K562 (cell line): ENCODE data around the gene DUSP9. TPM values are rescaled to one million over a fixed set of nuclear protein-coding genes. Genes with fewer than 3 reads are reported as not detected.
"Not testable (repeated sequence)": the region's sequence is repeated elsewhere in the genome, so short reads cannot be mapped to it uniquely, and the experiment has no call there.

Experiments used
- ATAC-seq: fragments of 200-7000 bp; cut with Tn5 transposase; 3 replicates; pipeline ENCODE4 v1.9.1; 2020; ENCODE audit warnings: moderate library complexity
- BruUV-seq: library from RNA; stranded (reverse); fragments of 400-500 nt; replicated peaks from 2 replicates; lab custom pipeline; 2021; lab: Mats Ljungman, UMichigan
- CTCF ChIA-PET: fragments of 300-600 bp; formaldehyde crosslinking; extraction: SDS; loops from one replicate; lab custom pipeline; 2021; ENCODE audit warnings: low intra/inter-chr PET ratio; lab: Yijun Ruan, JAX
- POLR2A ChIA-PET: fragments of 300-600, 350-650 bp; sonication (Branson Sonifier 250); formaldehyde crosslinking; extraction: SDS; loops from one replicate; lab custom pipeline; 2021; ENCODE audit warnings: antibody characterized with exemption, inconsistent platforms; lab: Yijun Ruan, JAX
- DNase-seq, 4 experiments: peaks; one replicate each; pipeline versions ENCODE4 v3.0.0 to v3.0.0-alpha.2; 2011 to 2018; ENCODE audit warnings: low spot score in 3 of 4, mixed read lengths in 3 of 4; ENCODE audit errors: extremely low read depth in 1 of 4
- FAIRE-seq: peaks from 2 replicates; lab custom pipeline; 2011; peaks lifted over from hg19 to GRCh38; lab: Jason Lieb, UNC
- H2AFZ ChIP-seq: 2 replicates; pipeline ENCODE4 v1.6.0; 2011; ENCODE audit warnings: low read depth, low read length, control low read depth, inconsistent platforms
- H3K27ac ChIP-seq: fragments of 200-600 bp; 3 replicates; pipeline ENCODE4 v1.8.0; 2011; ENCODE audit warnings: low read depth, mild to moderate bottlenecking, control low read depth, inconsistent platforms, low read length, moderate library complexity, mixed read lengths; ENCODE audit errors: extremely low read depth
- H3K27me3 ChIP-seq, 2 experiments: fragments of 300-600 bp in 1 of 2; 2 replicates in 1 of 2; 3 replicates in 1 of 2; pipeline versions ENCODE4 v1.6.0 to v1.8.0; 2011; ENCODE audit warnings: inconsistent platforms in 2 of 2, low read length in 2 of 2, mild to moderate bottlenecking in 1 of 2, mixed read lengths in 1 of 2, moderate library complexity in 1 of 2; ENCODE audit not compliant: control insufficient read depth in 2 of 2, insufficient read depth in 2 of 2
- H3K36me3 ChIP-seq: fragments of 300-600 bp; 3 replicates; pipeline ENCODE4 v1.8.0; 2011; ENCODE audit warnings: mild to moderate bottlenecking, low read length, inconsistent platforms; ENCODE audit not compliant: control insufficient read depth, insufficient read depth
- H3K4me1 ChIP-seq, 2 experiments: fragments of 200-600 bp in 1 of 2; replicated peaks in 1 of 2; 2 replicates in 1 of 2; 3 replicates in 1 of 2; pipeline versions ENCODE4 v1.5.1 to v1.8.0; 2011; ENCODE audit warnings: inconsistent platforms in 2 of 2, low read length in 2 of 2, mild to moderate bottlenecking in 1 of 2, mixed read lengths in 1 of 2, moderate library complexity in 1 of 2; ENCODE audit not compliant: control insufficient read depth in 2 of 2, insufficient read depth in 2 of 2
- H3K4me2 ChIP-seq: 2 replicates; pipeline ENCODE4 v1.6.1; 2011; ENCODE audit warnings: low read length, control low read depth, inconsistent platforms, mixed read lengths; ENCODE audit not compliant: insufficient read depth
- H3K4me3 ChIP-seq: fragments of 200-600 bp; sonication (generic), shearing (Covaris generic); 2 replicates; pipeline ENCODE4 v1.5.1; 2016; ENCODE audit warnings: control low read depth, inconsistent platforms
- H3K79me2 ChIP-seq: fragments of 200-600 bp; 3 replicates; pipeline ENCODE4 v1.8.0; 2011; ENCODE audit warnings: low read length, inconsistent platforms; ENCODE audit not compliant: control insufficient read depth, insufficient read depth
- H3K9ac ChIP-seq, 2 experiments: 2 replicates each; pipeline versions ENCODE4 v1.6.0 to v1.6.1; 2011; ENCODE audit warnings: low read depth in 2 of 2, low read length in 2 of 2, control low read depth in 1 of 2, inconsistent platforms in 1 of 2, mild to moderate bottlenecking in 1 of 2, mixed read lengths in 1 of 2; ENCODE audit not compliant: insufficient read depth in 1 of 2
- H3K9me1 ChIP-seq: one replicate; pipeline ENCODE4 v1.6.0; 2011; ENCODE audit warnings: inconsistent platforms, mild to moderate bottlenecking, low read length, moderate library complexity; ENCODE audit not compliant: control insufficient read depth, insufficient read depth
- H3K9me3 ChIP-seq: replicated peaks from 2 replicates; pipeline ENCODE4 v1.5.1; 2011; ENCODE audit warnings: low read depth, low read length, inconsistent platforms; ENCODE audit not compliant: control insufficient read depth, insufficient read depth
- H4K20me1 ChIP-seq: replicated peaks from 2 replicates; pipeline ENCODE4 v1.6.1; 2011; ENCODE audit warnings: low read length, inconsistent platforms, mixed read lengths; ENCODE audit not compliant: control insufficient read depth, insufficient read depth
- ASH1L ChIP-seq: fragments of 450-650 bp; IDR thresholded peaks from 2 replicates; pipeline ENCODE4 v1.6.1; 2018; ENCODE audit warnings: borderline replicate concordance, mild to moderate bottlenecking, low read depth; ENCODE audit not compliant: partially characterized antibody
- CCAR2 ChIP-seq: fragments of 200-400 bp; formaldehyde crosslinking; IDR thresholded peaks from 2 replicates; pipeline ENCODE4 v1.6.1; 2017; ENCODE audit warnings: mild to moderate bottlenecking, low read depth, low read length
- COPS2 ChIP-seq: fragments of 450-650 bp; conservative IDR thresholded peaks from 2 replicates; pipeline ENCODE4 v1.6.1; 2016; ENCODE audit warnings: mild to moderate bottlenecking, moderate library complexity
- EGR1 ChIP-seq: fragments of 450-650 bp; conservative IDR thresholded peaks from 2 replicates; pipeline ENCODE4 v1.6.1; 2017; ENCODE audit warnings: mild to moderate bottlenecking
- GATAD2A ChIP-seq: fragments of 450-650 bp; IDR thresholded peaks from 2 replicates; pipeline ENCODE4 v1.6.1; 2017
- JUNB ChIP-seq: fragments of 450-650 bp; formaldehyde crosslinking; conservative IDR thresholded peaks from 2 replicates; pipeline ENCODE4 v1.4.0; 2020; ENCODE audit warnings: mild to moderate bottlenecking
- PCBP1 ChIP-seq: fragments of 200-400 bp; formaldehyde crosslinking; IDR thresholded peaks from 2 replicates; pipeline ENCODE4 v1.6.1; 2018; ENCODE audit warnings: mild to moderate bottlenecking, low read depth, low read length; ENCODE audit not compliant: poor library complexity, severe bottlenecking
- POLR2H ChIP-seq: IDR thresholded peaks from 2 replicates; pipeline ENCODE4 v1.6.1; 2016; ENCODE audit warnings: missing genetic modification characterization, low read depth, mild to moderate bottlenecking, control low read depth, missing compliant biosample characterization, moderate library complexity
- SREBF1 ChIP-seq: fragments of 150-350 bp; IDR thresholded peaks from 2 replicates; pipeline ENCODE4 v1.6.1; 2014; ENCODE audit warnings: antibody characterized with exemption, low read depth, low read length, borderline replicate concordance
- ZNF324 ChIP-seq: fragments of 250-450 bp; sonication (Bioruptor Pico); IDR thresholded peaks from 2 replicates; pipeline ENCODE4 v1.4.0; 2020; ENCODE audit warnings: mild to moderate bottlenecking
- ZNF589 ChIP-seq: fragments of 200-800 bp; sonication (Bioruptor generic); IDR thresholded peaks from 2 replicates; pipeline ENCODE4 v1.6.1; 2016; ENCODE audit warnings: low read depth, missing genetic modification characterization, missing compliant biosample characterization
- ZNF76 ChIP-seq: fragments of 250-450 bp; sonication (Bioruptor Pico); IDR thresholded peaks from 2 replicates; pipeline ENCODE4 v1.4.0; 2020; ENCODE audit warnings: mild to moderate bottlenecking, moderate library complexity, borderline replicate concordance
- WGBS: fragments of 100-300 bp; shearing (Covaris generic); methylation state at CpG from one replicate; pipeline ENCODE4 v1.1.6; 2016; ENCODE audit warnings: low coverage, mixed read lengths; ENCODE audit not compliant: insufficient coverage; ENCODE audit errors: missing lambda C conversion rate; 5-methylcytosine and 5-hydroxymethylcytosine counted together
- in situ Hi-C: fragments of 300-500 bp; cut with MboI; formaldehyde crosslinking; loops from 4 replicates; pipeline ENCODE4 v1.15.0; 2018; ENCODE audit warnings: inconsistent platforms, mixed read lengths
- intact Hi-C: fragments of 100-400 bp; cut with micrococcal nuclease; formaldehyde crosslinking; loops from 2 replicates; pipeline ENCODE4 v1.14.2; 2022
- polyA plus RNA-seq, 8 experiments: library from polyadenylated mRNA; depleted of rRNA in 4 of 8; stranded (reverse) in 5 of 8; unstranded in 3 of 8; fragments of >200 nt; fragmentation: Nextera tagmentation in 2 of 8; fragmentation: Illumina TruSeq in 1 of 8; extraction: Ambion mirVana in 2 of 8; extraction: Trizol in 1 of 8; gene quantifications; 2 replicates each; pipeline versions ENCODE4 v1.2.1 to v1.2.3, GENCODE V29; 2011 to 2014; ENCODE audit warnings: inconsistent platforms in 1 of 8, missing spikeins in 1 of 8
- total RNA-seq, 7 experiments: library from RNA; depleted of rRNA in 6 of 7; stranded (reverse); fragments of >200 nt in 6 of 7; fragmentation: Illumina TruSeq in 2 of 7; extraction: Trizol in 2 of 7; gene quantifications; 2 replicates each; pipeline versions ENCODE4 v1.2.1 to v1.2.3, GENCODE V29; 2011 to 2021; ENCODE audit warnings: low replicate concordance in 1 of 7
- TF ChIP-seq, protein P1 (sequence below): sonication (generic); formaldehyde crosslinking; IDR thresholded peaks from 2 replicates; pipeline ENCODE4 v1.8.0; 2022; ENCODE audit warnings: missing genetic modification reagents, mild to moderate bottlenecking, borderline replicate concordance
- TF ChIP-seq, protein P2 (sequence below): fragments of 450-650 bp; formaldehyde crosslinking; IDR thresholded peaks from 2 replicates; pipeline ENCODE4 v1.4.0; 2020; ENCODE audit warnings: mild to moderate bottlenecking

DUSP9 gene
- total and polyA plus RNA-seq, 9 of the 15 experiments (the other 6 are each of a cell fraction or from before 2014, with no cell fraction given) = 0.11 to 14.1 (median 5.5) TPM

DNA sequence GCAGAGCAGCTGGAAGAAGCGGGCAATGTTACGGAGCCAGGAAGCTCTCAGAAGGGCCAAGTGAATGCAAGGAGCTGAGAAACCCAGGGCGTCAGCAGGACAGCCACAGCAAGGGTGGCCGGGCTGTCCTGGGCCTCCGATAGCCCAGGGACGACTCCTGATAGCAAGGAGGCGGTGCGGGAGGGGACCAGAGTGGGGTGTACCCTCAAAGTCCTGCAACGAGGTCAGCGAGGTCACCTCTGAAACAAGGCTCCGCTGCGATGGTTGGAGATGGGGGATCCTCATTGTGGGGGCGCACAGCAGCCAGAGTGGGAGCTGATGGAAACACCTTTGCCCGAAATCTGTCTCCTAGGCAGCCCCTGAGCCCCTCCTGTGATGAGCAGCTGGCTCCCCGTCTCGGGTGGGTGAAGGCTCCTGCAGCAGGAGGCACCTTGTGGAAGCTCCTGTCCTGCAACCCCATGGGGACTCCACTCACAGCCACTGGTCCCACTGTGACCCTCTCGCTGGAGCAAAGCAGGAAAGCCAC lies 43.8 kb upstream of the DUSP9 start (continued):
- TF ChIP-seq, protein P1, sequence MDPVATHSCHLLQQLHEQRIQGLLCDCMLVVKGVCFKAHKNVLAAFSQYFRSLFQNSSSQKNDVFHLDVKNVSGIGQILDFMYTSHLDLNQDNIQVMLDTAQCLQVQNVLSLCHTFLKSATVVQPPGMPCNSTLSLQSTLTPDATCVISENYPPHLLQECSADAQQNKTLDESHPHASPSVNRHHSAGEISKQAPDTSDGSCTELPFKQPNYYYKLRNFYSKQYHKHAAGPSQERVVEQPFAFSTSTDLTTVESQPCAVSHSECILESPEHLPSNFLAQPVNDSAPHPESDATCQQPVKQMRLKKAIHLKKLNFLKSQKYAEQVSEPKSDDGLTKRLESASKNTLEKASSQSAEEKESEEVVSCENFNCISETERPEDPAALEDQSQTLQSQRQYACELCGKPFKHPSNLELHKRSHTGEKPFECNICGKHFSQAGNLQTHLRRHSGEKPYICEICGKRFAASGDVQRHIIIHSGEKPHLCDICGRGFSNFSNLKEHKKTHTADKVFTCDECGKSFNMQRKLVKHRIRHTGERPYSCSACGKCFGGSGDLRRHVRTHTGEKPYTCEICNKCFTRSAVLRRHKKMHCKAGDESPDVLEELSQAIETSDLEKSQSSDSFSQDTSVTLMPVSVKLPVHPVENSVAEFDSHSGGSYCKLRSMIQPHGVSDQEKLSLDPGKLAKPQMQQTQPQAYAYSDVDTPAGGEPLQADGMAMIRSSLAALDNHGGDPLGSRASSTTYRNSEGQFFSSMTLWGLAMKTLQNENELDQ (CRISPR knock-in tag) = no peak
- no peak for TF ChIP-seq JUNB
- no peak for TF ChIP-seq ASH1L
- no peak for TF ChIP-seq COPS2
- TF ChIP-seq SREBF1 = no peak
- TF ChIP-seq CCAR2 = no peak
- no peak for TF ChIP-seq POLR2H (tag)
- no peak for TF ChIP-seq ZNF76 (CRISPR knock-in tag)
- TF ChIP-seq, protein P2, sequence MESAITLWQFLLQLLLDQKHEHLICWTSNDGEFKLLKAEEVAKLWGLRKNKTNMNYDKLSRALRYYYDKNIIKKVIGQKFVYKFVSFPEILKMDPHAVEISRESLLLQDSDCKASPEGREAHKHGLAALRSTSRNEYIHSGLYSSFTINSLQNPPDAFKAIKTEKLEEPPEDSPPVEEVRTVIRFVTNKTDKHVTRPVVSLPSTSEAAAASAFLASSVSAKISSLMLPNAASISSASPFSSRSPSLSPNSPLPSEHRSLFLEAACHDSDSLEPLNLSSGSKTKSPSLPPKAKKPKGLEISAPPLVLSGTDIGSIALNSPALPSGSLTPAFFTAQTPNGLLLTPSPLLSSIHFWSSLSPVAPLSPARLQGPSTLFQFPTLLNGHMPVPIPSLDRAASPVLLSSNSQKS (CRISPR knock-in tag) = no peak
- no peak for TF ChIP-seq PCBP1
- no peak for TF ChIP-seq GATAD2A
- TF ChIP-seq ZNF324 (CRISPR knock-in tag) = no peak
- no peak for TF ChIP-seq EGR1
- no peak for TF ChIP-seq ZNF589

DNA sequence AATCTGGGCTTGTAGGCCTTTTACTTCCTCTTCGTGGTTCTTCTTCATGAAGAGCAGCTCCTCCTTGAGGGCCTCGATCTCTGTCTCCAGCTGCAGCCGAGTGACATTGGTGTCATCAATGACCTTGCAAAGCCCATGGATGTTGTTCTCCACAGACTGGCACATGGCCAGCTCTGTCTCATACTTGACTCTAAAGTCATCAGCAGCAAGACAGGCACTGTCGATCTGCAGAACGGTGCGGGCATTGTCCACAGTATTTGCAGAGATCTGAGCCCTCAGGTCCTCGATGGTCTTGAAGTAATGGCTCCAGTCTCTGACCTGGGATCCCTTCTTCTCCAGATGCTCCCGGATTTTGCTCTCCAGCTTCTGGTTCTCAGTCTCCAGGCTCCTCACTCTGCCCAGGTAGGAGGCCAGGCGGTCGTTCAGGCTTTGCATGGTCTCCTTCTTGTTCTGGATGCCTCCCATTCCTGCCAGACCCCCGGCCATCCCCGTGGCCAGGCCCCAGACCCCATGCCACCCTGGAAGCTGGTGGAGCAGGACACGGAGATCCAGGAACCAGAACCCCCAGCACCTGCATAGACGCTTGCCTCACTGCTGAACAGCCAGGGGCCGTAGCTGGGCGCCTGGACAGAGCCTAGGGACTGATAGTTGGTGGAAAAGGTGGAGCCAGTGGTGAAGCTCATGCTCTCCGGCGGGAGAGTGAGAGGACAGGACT lies 42.2 kb upstream of the DUSP9 start:
- H3K27ac ChIP-seq, CTCF ChIA-PET, H3K36me3 ChIP-seq, BruUV-seq, H3K9ac ChIP-seq, H4K20me1 ChIP-seq, FAIRE-seq, in situ Hi-C loops, H3K79me2 ChIP-seq, H3K4me3 ChIP-seq, H3K4me2 ChIP-seq, H2AFZ ChIP-seq, H3K9me1 ChIP-seq, ATAC-seq, H3K9me3 ChIP-seq, DNase-seq: not testable (repeated sequence)
- Histone ChIP-seq H3K27me3 (peaks cover 20 to 31% of the 10 kb centered on the region in 2 experiments; a peak in 4 of 5 replicates), H3K4me1 (peaks cover 0 to 17% of the 10 kb centered on the region in 2 experiments; a peak in 3 of 5 replicates)
- intact Hi-C loops = loop anchor here (5.0 kb wide), 1 partner anchor 53 kb away; no protein-coding TSS in a partner anchor
- WGBS = 6% methylated on average over 16 of the region's 18 CpGs
- POLR2A ChIA-PET = interaction anchor here (0.5 to 0.7 kb wide), 2 partner anchors 88 to 1416 kb away, joined by 3 read pairs; no protein-coding TSS in a partner anchor
